SKM-1 treated with dmso at 0.1 percent for 144 hours (cell line): ENCODE data around the gene DRG2.

Source experiments
- DNase-seq: peaks from one replicate; lab custom pipeline; 2025; ENCODE audit not compliant: unreplicated experiment; lab: John Stamatoyannopoulos, UW

DRG2 gene, protein sequence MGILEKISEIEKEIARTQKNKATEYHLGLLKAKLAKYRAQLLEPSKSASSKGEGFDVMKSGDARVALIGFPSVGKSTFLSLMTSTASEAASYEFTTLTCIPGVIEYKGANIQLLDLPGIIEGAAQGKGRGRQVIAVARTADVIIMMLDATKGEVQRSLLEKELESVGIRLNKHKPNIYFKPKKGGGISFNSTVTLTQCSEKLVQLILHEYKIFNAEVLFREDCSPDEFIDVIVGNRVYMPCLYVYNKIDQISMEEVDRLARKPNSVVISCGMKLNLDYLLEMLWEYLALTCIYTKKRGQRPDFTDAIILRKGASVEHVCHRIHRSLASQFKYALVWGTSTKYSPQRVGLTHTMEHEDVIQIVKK

DNA sequence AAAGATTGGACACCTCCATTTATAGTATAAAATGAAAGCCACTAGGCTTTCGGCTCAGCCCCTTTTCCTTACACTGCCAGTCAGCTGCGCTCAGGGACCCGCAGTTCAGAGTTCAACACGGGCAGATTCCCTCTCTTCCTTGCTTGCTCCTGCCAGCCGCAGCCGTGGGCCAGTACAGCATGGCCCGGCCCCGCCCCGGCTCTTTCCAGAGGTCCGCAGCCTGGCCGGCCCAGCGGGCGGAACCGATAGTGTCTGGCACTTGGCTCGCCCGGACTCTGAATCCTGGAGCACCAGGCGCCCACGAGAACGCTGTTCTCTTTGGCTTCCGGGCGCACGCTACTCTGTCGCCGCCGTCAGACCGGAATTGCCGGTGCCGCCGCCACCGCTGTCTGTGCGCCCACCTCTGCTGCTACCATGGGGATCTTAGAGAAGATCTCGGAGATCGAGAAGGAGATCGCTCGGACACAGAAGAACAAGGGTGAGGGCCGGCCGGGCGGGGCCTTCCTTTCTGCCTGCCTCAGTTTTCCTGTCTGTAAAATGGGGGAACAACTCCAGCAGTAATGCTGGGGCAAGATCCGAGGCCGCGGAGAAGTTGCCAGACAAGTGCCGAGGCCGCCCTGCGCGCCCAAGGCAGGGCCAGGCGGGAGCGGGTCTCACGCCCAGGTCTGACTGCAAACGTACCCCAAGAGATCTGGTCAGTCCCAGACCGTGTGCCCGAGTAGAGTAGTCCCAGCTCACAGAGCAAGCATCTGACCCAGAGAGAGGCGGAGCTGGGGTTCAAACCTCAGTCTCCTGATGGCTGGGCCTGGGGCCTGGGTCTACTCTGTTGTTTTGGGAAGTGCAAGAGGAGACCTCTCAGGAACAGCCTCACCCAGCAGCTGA is at the start of gene DRG2:
DRG2 (plus strand) TSS at position 339 of the 882 bp plus-strand sequence; CDS start at position 415, 76 bp downstream.
- DNase-seq: peak; percentile 87

DNA sequence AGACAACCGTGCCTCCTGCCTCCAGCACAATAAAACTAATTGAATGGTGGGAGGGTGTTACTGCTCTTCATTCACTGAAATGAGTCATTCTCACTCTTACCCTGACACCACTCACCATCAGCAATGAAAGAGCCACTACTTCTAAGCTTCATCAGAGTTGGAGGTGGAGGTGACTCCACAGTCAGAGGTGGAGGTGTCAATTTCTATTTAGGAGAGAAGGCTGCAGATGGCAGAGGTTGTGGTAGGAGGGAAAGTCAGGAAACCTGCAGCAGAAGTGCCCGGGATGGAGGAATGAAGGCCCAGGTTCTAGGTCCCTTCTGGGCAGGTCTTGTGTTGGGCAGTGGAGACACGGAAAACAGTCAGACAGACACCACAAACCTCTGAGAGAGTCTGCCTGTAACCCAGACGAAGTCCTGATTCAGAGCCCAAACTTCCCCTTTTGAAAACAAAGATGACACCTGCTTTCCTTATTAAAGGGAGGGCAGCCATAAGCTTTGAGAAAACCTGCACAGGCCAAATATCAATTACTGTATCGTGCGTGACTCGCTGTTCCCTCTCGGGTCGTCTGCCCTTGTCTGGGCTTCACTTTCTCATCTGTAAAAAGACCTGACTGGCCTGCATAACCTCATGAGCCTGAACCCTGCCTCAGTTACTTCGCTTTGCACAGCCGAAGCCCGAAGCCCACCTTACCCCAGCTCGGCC is 49.4 kb upstream of the DRG2 start:
- DNase-seq: peak; percentile 76

DNA sequence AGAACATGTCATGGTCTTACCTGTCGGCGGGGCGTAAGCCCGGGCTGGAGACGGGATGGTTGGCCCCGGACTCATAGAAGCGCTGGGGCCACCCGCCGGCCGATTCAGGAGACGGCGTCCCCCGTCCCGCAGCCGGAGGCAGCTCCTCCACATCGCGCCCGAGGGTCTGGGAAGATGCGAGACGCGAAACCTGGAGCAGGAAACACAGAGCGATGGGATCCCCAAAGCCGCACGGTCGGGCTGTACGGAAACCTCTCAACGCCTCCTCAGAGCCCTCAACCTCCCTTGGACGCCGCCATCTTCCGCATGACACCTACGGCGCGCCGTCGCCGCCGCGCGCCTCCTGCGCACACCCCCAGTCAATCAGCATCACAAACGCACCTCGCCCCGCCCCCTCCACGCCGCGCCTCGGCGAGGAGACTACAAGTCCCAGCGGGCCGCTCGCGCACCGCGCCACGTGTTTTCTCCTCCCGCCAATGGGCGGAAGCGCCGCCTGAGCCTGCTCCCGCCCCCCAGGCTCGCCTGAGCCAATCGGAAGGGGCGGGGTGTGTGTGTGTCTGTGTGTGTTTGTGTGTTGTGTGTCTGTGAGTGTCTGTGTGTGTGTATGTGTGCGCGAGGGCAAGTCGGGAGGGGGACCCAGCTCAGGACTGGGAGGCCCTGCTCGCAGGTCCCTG is 48.8 kb upstream of the DRG2 start, which contains the start of the genes ATPAF2 and GID4:
ATPAF2 (minus strand) TSS at position 308 of the 674 bp plus-strand sequence; CDS start at position 153, 155 bp downstream.
GID4 (plus strand) TSS at position 548 of the 674 bp plus-strand sequence; CDS start at position 605, 57 bp downstream.
- peak; percentile 96 for DNase-seq

DNA sequence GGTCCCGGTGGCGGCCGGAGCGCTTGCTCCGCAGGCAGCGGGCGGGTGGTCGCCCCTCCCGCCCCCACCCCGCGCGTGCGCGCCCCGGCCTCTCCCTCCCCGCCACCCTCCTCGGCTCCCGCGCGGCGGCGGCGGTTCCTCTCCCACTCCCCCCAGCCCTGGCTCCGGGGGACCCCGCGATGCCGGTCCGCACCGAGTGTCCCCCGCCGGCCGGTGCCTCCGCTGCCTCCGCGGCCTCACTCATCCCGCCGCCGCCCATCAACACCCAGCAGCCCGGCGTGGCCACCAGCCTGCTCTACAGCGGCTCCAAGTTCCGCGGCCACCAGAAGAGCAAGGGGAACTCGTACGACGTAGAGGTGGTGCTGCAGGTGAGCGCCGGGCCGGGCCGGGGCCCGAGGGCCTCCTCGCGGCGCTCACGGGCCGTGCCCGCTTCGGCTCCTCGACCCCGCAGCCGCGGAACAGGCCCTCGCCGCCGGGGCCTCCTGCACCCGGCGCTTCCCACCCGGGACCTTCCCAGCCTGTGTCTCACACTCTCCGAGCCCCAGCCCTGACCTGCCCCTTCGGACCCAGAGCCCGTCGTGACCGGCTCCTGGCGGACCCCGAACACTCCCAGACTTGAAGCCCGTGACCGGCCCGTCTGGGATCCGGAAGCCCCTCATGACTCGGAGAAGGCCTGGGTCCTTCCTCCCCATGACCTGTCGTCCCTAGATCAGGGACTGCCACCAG is 48.0 kb upstream of the DRG2 start:
- DNase-seq: no peak

GRCh38 chr17:18040261-18040858 is 47.4 kb upstream of the DRG2 start:
- DNase-seq: no peak

DNA sequence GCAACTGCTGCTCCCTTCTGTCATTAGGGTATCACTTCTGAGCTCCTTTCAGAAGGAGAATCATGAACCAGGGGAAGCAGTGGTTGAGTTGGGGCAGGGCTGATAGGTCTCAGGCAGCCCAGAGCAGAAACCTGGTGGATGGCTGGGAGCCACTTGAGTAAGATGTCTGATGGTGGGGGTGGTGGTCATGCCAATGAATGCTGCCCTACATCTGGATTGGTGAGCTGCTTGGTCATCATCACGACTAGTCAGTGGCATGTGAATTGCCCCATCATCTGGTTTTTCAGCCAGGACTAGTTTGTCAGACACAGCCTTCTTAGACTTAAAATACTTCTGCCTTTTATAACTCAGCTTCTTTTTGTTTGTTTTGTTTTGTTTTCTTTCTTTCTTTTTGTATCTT is 46.0 kb upstream of the DRG2 start:
- DNase-seq: no peak

DNA sequence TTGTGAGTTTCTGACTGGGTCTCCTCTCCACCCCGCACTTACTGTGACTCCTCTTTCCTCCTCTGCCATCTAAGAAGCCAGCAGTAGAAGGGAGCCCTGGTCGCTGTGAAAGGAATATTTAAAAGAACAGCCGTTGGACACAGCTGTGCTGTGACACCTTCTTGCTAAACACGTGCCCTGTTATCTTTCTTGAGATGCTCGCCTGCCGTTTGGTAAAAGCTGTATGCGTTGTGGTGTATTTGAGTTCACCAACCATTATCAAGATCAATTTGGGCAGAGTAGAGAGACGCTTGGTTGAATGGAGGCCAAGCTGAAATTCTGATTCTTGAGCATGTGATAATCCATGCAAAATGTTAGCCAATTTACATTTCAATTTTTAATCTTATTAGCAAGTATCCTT is 44.8 kb upstream of the DRG2 start:
- DNase-seq: no peak

DNA sequence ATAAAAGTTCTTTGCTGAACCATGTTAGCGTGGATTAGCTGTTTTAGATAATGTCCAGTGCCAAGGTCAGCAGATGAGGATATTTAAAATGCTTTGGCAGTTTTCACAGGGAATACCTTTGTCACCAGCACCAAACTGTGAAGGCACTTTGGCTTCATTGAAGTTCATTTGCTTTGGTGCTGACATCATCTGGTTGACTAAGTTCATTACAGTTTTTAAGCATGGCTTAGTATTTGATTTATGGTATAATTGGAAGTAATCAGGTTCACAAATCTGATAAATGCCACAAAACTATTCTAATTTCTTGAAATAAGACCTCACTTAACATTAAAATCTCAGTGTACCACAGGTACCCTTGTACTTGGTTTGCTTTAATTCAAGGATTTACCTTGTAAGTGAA is 44.3 kb upstream of the DRG2 start:
- DNase-seq: no peak

GRCh38 chr17:18044609-18045008 is 43.1 kb upstream of the DRG2 start:
- DNase-seq: no peak

GRCh38 chr17:18045691-18046350 is 41.9 kb upstream of the DRG2 start:
- no peak for DNase-seq

DNA sequence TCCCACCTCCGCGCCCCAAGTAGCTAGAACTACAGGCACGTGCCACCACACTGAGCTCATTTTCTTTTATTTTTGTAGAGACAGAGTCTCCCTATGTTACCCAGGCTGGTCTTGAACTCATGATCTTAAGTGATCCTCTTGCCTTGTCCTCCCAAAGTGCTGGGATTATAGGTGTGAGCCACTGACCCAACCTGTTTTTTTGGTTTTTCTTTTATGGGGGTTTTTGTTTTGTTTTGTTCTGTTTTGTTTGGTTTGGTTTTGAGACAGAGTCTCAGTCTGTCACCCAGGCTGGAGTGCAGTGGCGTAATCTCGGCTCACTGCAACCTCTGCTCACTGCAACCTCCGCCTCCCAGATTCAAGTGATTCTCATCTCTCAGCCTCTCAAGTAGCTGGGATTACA is 32.2 kb upstream of the DRG2 start:
- DNase-seq: no peak

DNA sequence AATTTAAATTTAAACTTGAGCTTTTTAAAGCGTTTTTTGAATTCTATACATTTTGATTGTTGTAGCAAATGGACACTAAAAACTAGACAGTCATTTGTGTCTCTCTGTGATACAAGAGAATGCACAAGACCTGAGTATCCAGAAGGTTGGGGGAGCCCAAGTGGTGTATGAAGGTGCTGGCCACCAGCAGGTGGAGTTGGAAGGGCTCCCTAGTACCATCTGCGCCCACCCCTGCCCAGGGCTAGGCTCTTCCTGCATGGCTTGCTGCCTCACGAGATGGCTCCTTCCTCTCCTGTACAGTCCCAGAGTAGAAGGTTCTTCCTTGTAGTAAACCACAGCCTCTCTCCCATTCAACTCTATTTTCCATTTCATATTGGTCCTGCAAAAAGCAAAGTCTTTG is 31.5 kb upstream of the DRG2 start:
- DNase-seq: no peak

DNA sequence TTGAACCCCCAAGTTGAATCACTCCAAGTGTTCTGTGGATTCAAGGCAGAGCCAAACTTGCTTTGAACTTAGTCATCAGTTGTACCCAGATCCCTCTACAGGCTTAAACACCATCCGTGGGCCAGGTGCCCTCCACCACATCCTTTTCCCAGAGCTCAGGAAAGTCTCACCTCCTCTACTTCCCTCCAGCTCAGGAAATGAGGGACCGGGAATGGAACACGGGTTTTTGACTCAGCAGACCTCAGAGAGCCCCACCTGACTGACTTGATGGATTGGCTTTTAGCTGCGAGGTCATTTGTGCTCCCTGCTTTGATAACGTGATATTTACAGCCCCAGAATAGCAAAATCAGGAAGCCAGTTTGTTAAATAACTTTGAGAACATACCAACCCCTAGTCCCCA is 28.5 kb upstream of the DRG2 start:
- no peak for DNase-seq

DNA sequence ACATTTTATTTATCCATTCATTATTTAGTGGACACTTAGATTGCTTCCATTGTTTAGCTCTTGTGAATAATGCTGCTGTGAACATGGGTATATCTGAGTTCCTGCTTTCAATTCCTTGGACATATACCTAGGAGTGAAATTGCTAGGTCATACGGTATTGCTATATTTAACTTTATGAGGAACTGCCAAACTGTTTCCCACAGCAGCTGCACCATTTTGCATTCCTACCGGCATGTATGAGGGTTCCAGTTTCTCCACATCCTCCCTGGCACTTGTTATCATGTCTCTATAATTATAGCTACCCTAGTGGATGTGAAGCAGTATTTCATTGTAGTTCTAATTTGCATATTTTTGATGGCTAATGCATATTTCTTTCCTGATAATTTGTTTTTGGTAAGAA is 23.7 kb upstream of the DRG2 start:
- no peak for DNase-seq

DNA sequence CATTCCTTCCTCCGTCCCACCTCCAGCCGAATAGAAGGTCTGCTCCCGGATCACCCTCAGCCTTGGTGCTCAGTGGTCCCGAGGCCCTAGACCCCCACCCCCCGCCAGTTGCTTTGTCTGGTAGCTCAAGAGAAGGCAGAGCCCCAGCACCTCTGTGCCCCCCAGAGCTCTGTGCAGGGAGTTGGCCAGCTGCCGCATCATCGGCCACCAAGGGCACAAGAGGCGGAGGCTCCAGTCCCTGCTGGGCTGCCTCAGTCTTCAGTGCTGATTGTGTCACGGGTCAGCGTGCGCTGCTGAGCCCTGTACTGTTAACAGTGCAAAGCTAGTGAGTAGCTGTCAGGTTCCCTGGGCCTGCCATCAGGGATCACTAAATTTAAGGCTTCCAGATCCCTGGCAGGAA is 22.2 kb upstream of the DRG2 start:
- no peak for DNase-seq

DNA sequence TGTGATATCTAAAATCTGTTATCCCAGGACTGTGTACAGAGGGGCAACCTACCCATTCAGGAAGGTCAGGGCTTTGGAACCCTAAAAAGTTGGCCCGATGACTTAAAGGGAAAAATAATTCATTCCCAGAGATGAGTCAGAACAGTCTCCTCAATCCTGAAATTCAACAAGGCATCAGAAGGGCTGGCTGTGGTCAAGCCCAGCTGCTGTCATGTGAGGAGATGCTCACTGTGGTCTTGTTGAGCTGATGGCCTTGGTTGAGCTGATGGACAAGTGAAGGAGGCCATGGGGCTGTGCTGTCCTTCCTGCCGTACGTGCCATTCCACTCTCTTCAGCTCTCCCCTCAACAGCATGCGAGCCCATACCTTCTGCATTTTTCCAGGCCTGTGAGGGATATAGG is 20.9 kb upstream of the DRG2 start:
- DNase-seq: no peak

- no peak for DNase-seq
These were observed 18.6 kb upstream of the DRG2 start for GRCh38 chr17:18069101-18069500.

GRCh38 chr17:18070861-18071340 is 16.8 kb upstream of the DRG2 start:
- DNase-seq: no peak

- DNase-seq: no peak
These were observed 16.0 kb upstream of the DRG2 start for GRCh38 chr17:18071751-18072150.
